ENCODE measurements around the gene ZNF133. TPM values are rescaled to one million over a fixed set of nuclear protein-coding genes. Genes with fewer than 3 reads are reported as not detected.

Gene ZNF133
- total and polyA plus RNA-seq, 2 donors (not counting 3 experiments of a cell fraction or from before 2014, with no cell fraction given): 11.1 to 13.8 TPM

GRCh38 chr20:18321976-18322950 is 33.9 kb downstream of the ZNF133 start:
- no peak for FAIRE-seq
- intact Hi-C loops (cut with micrococcal nuclease) (no loop called here), dilution Hi-C loops (cut with MboI; ENCODE audit: extremely low pct_ligation_motif_present, low sequenced_read_pairs) (no loop called here)
- BruUV-seq (replicated peaks): no TSS peak
- no peaks in the 10 kb centered on the region for H3K9me1 ChIP-seq (replicated peaks; ENCODE audit: control insufficient read depth, extremely low read depth, insufficient read depth, low read length)
- no peaks in the 10 kb centered on the region for H3K79me2 ChIP-seq (ENCODE audit: control insufficient read depth, insufficient read depth, low read length)
- H3K36me3 ChIP-seq (ENCODE audit: control insufficient read depth in 2 of 2, extremely low read depth in 1 of 2, insufficient read depth in 2 of 2, low read length in 2 of 2): peaks cover 0 to under 1% of the 10 kb centered on the region in 2 experiments
- H3K27ac ChIP-seq (ENCODE audit: insufficient read depth, low read depth, low read length): no peak overlapping the region
- H4K20me1 ChIP-seq (replicated peaks; ENCODE audit: control insufficient read depth, extremely low read depth, insufficient read depth, low read length): no peaks in the 10 kb centered on the region
- H3K9me3 ChIP-seq (replicated peaks; ENCODE audit: control insufficient read depth, insufficient read depth, low read length): no peaks in the 10 kb centered on the region
- no peak overlapping the region for H3K4me3 ChIP-seq (replicated peaks in 1 of 3; ENCODE audit: insufficient read depth in 1 of 3, low read depth in 1 of 3, low read length in 3 of 3)
- ChIA-PET POLR2A (no interaction called here), CTCF (no interaction called here)
- H3K9ac ChIP-seq (replicated peaks; ENCODE audit: extremely low read depth, insufficient read depth, low read length): no peak overlapping the region
- H2AFZ ChIP-seq (ENCODE audit: low read depth, low read length): no peak overlapping the region
- H3K4me2 ChIP-seq (ENCODE audit: insufficient read depth, low read length): no peak overlapping the region
- TF ChIP-seq POLR2AphosphoS5 (IDR thresholded peaks at IDR 0.05; ENCODE audit: insufficient read depth, low read depth, low read length): no peak
- TF ChIP-seq FOS (IDR thresholded peaks at IDR 0.05; ENCODE audit: borderline replicate concordance, insufficient read depth, low read length): no peak
- no peak for TF ChIP-seq GATA2 (IDR thresholded peaks at IDR 0.05; ENCODE audit: insufficient read depth, insufficient read length, low read depth, low read length)
- TF ChIP-seq EZH2 (IDR thresholded peaks at IDR 0.05; ENCODE audit: borderline replicate concordance, low read depth, low read length, severe bottlenecking): no peak
- TF ChIP-seq MAX (IDR thresholded peaks at IDR 0.05; ENCODE audit: insufficient read depth, insufficient read length): no peak
- H3K27me3 ChIP-seq (ENCODE audit: control insufficient read depth in 2 of 2, insufficient read depth in 2 of 2, low read length in 2 of 2): no peaks in the 10 kb centered on the region
- H3K4me1 ChIP-seq (ENCODE audit: control insufficient read depth, extremely low read depth, insufficient read depth, low read length): no peaks in the 10 kb centered on the region
- no peak for DNase-seq (ENCODE audit: low read depth, low spot score)

DNA sequence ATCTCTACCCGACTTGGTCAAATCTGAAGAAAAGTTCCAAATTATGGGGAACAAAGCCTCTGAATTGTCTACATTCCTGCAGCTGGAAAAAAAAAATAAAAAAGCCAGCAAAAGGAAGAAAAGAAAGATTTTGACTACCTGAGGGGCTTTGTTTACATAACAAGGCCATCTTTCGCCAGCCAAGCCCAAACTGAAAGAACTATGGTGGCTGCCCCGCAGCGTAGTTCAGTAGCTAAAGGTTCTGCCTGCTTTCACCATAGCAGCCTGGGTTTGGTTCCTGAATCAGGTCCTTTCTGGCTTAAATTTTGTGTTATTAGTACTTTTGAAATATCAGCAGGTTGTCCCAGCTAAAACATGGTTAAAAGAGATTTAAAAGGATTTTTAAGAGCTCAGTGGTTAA is 35.4 kb downstream of the ZNF133 start:
- Histone ChIP-seq H3K9me3 (replicated peaks; ENCODE audit: control insufficient read depth, insufficient read depth, low read length) (no peaks in the 10 kb centered on the region), H3K27me3 (ENCODE audit: control insufficient read depth in 2 of 2, insufficient read depth in 2 of 2, low read length in 2 of 2) (no peaks in the 10 kb centered on the region), H3K4me1 (ENCODE audit: control insufficient read depth, extremely low read depth, insufficient read depth, low read length) (no peaks in the 10 kb centered on the region), H3K9ac (replicated peaks; ENCODE audit: extremely low read depth, insufficient read depth, low read length) (no peak overlapping the region), H3K79me2 (ENCODE audit: control insufficient read depth, insufficient read depth, low read length) (no peaks in the 10 kb centered on the region), H3K4me2 (ENCODE audit: insufficient read depth, low read length) (no peak overlapping the region), H3K9me1 (replicated peaks; ENCODE audit: control insufficient read depth, extremely low read depth, insufficient read depth, low read length) (no peaks in the 10 kb centered on the region), H3K4me3 (replicated peaks in 1 of 3; ENCODE audit: insufficient read depth in 1 of 3, low read depth in 1 of 3, low read length in 3 of 3) (no peak overlapping the region), H3K36me3 (ENCODE audit: control insufficient read depth in 2 of 2, extremely low read depth in 1 of 2, insufficient read depth in 2 of 2, low read length in 2 of 2) (no peaks in the 10 kb centered on the region), H3K27ac (ENCODE audit: insufficient read depth, low read depth, low read length) (no peak overlapping the region), H4K20me1 (replicated peaks; ENCODE audit: control insufficient read depth, extremely low read depth, insufficient read depth, low read length) (no peaks in the 10 kb centered on the region), H2AFZ (ENCODE audit: low read depth, low read length) (no peak overlapping the region)
- BruUV-seq (replicated peaks): no TSS peak
- FAIRE-seq (no peak), DNase-seq (ENCODE audit: low read depth, low spot score) (no peak)
- ChIA-PET CTCF (interaction anchor here (1.3 to 1.5 kb wide), 2 partner anchors 11 to 16 kb away, joined by 3 to 5 read pairs; no protein-coding TSS in a partner anchor), POLR2A (no interaction called here)
- dilution Hi-C loops (cut with MboI; ENCODE audit: extremely low pct_ligation_motif_present, low sequenced_read_pairs): no loop called here
- TF ChIP-seq MAX (IDR thresholded peaks at IDR 0.05; ENCODE audit: insufficient read depth, insufficient read length) (no peak), JUN (IDR thresholded peaks at IDR 0.05; ENCODE audit: borderline replicate concordance, insufficient read depth, insufficient read length, low read depth) (no peak), POLR2AphosphoS5 (IDR thresholded peaks at IDR 0.05; ENCODE audit: insufficient read depth, low read depth, low read length) (no peak), FOS (IDR thresholded peaks at IDR 0.05; ENCODE audit: borderline replicate concordance, insufficient read depth, low read length) (no peak), POLR2A (IDR thresholded peaks at IDR 0.05; ENCODE audit: low read depth, low read length) (no peak), GATA2 (IDR thresholded peaks at IDR 0.05; ENCODE audit: insufficient read depth, insufficient read length, low read depth, low read length) (no peak), EZH2 (IDR thresholded peaks at IDR 0.05; ENCODE audit: borderline replicate concordance, low read depth, low read length, severe bottlenecking) (no peak), MYC (IDR thresholded peaks at IDR 0.05; ENCODE audit: low read depth, low read length) (no peak)
- TF ChIP-seq, protein P1, sequence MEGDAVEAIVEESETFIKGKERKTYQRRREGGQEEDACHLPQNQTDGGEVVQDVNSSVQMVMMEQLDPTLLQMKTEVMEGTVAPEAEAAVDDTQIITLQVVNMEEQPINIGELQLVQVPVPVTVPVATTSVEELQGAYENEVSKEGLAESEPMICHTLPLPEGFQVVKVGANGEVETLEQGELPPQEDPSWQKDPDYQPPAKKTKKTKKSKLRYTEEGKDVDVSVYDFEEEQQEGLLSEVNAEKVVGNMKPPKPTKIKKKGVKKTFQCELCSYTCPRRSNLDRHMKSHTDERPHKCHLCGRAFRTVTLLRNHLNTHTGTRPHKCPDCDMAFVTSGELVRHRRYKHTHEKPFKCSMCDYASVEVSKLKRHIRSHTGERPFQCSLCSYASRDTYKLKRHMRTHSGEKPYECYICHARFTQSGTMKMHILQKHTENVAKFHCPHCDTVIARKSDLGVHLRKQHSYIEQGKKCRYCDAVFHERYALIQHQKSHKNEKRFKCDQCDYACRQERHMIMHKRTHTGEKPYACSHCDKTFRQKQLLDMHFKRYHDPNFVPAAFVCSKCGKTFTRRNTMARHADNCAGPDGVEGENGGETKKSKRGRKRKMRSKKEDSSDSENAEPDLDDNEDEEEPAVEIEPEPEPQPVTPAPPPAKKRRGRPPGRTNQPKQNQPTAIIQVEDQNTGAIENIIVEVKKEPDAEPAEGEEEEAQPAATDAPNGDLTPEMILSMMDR (IDR thresholded peaks at IDR 0.05; ENCODE audit: extremely low read depth in 1 of 2, insufficient read depth in 1 of 2, low read depth in 1 of 2, low read length in 2 of 2): no peak
- intact Hi-C loops (cut with micrococcal nuclease): no loop called here

Measured in endothelial cell of umbilical vein (primary cell).